Lower leg skin (tissue), 4 donors: ENCODE data around the gene DTX3. TPM values are rescaled to one million over a fixed set of nuclear protein-coding genes. Genes with fewer than 3 reads are reported as not detected.
"Not testable (repeated sequence)": the region's sequence is repeated elsewhere in the genome, so short reads cannot be mapped to it uniquely, and the experiment has no call there.

Experiments used
- DNase-seq, 2 donors: peaks; one replicate each; pipeline ENCODE4 v3.0.0-alpha.2; 2019; ENCODE audit warnings: low spot score in 2 of 2
- H3K4me3 ChIP-seq: fragments of 200-600 bp; sonication (generic); 2 replicates; pipeline ENCODE4 v1.5.1; 2017; ENCODE audit warnings: mild to moderate bottlenecking, low read depth; ENCODE audit not compliant: poor library complexity, severe bottlenecking
- CTCF ChIP-seq, 3 donors: fragments of 450-650 bp; IDR thresholded peaks; one replicate each; pipeline ENCODE4 v1.5.1; 2016; ENCODE audit warnings: antibody characterized with exemption in 3 of 3, mild to moderate bottlenecking in 3 of 3, moderate library complexity in 2 of 3
- POLR2A ChIP-seq, 2 donors: fragments of 450-650 bp; IDR thresholded peaks; one replicate each; pipeline ENCODE4 v1.6.1; 2016 to 2017; ENCODE audit warnings: antibody characterized with exemption in 2 of 2, mild to moderate bottlenecking in 1 of 2, moderate library complexity in 1 of 2
- WGBS, 2 donors: methylation state at CpG; one replicate each; pipeline ENCODE4 v1.1.5; 2018; 5-methylcytosine and 5-hydroxymethylcytosine counted together
- intact Hi-C: fragments of 100-400 bp; cut with DNase I; formaldehyde crosslinking; loops from one replicate; pipeline ENCODE4 v1.15.0; 2023; ENCODE audit warnings: low total_unique reads
- total RNA-seq, 4 donors: library from RNA; depleted of rRNA; stranded (reverse); fragments of >200 nt; gene quantifications; one replicate each; pipeline ENCODE4 v1.1.0, GENCODE V29; 2016

The DTX3 gene
- total RNA-seq, 4 donors from 2014 or later, result 6.1 to 17.4 (median 11.4) TPM

- TF ChIP-seq POLR2A (IDR thresholded peaks at IDR 0.05) (no peak), CTCF (IDR thresholded peaks at IDR 0.05) (no peak)
- no peak for DNase-seq
- intact Hi-C loops, result no loop called here
- 57 to 69% methylated on average over 3 of the region's 3 CpGs for WGBS, 2 donors
- no peak overlapping the region for H3K4me3 ChIP-seq
Observed at GRCh38 chr12:57654042-57654441, 49.4 kb downstream of the DTX3 start.

- intact Hi-C loops, result no loop called here
- no peak for DNase-seq
- no peak overlapping the region for H3K4me3 ChIP-seq
- 81 to 83% methylated on average over 14 to 23 of the region's 23 CpGs for WGBS, 2 donors
- no peak for TF ChIP-seq POLR2A (IDR thresholded peaks at IDR 0.05)
- TF ChIP-seq CTCF (IDR thresholded peaks at IDR 0.05), result no peak
Observed at GRCh38 chr12:57655541-57656240, 51.1 kb downstream of the DTX3 start.

GRCh38 chr12:57656408-57656807 is 51.8 kb downstream of the DTX3 start:
- intact Hi-C loops, H3K4me3 ChIP-seq, DNase-seq: not testable (repeated sequence)
- WGBS, 2 donors, result 74% methylated on average over 4 of the region's 4 CpGs

GRCh38 chr12:57657744-57658143 is 53.1 kb downstream of the DTX3 start:
- intact Hi-C loops, result no loop called here
- TF ChIP-seq CTCF (IDR thresholded peaks at IDR 0.05) (no peak), POLR2A (IDR thresholded peaks at IDR 0.05) (no peak)
- no peak overlapping the region for H3K4me3 ChIP-seq
- DNase-seq, result no peak
- whole genome bisulfite sequencing, 2 donors, result 28 to 50% methylated on average over 3 of the region's 3 CpGs

- no peak for TF ChIP-seq CTCF (IDR thresholded peaks at IDR 0.05)
- WGBS, 2 donors, result 63% methylated on average over 3 of the region's 3 CpGs
- no peak overlapping the region for H3K4me3 ChIP-seq
- no peak for DNase-seq
- intact Hi-C loops, result no loop called here
Observed at GRCh38 chr12:57658890-57659289, 54.3 kb downstream of the DTX3 start.

Other genes starting within 250 kb of the DTX3 start
- 10 to 100 TPM; 37.2 to 64.6 (median 54.3) TPM for gene R3HDM2, start 173.8 kb upstream of the DTX3 start, total RNA-seq
- not detected for gene INHBC, start 170.0 kb upstream of the DTX3 start, total RNA-seq
- gene INHBE, start 149.5 kb upstream of the DTX3 start, total RNA-seq, result not detected
- gene GLI1, start 145.0 kb upstream of the DTX3 start, total RNA-seq, result 10 to 100 TPM in 1 of 4 donors, 1 to 10 TPM in 1, under 1 TPM in 2; 0.19 to 13.4 (median 1.9) TPM
- 1 to 10 TPM; 2.3 to 6.6 (median 3.1) TPM for gene ARHGAP9, start 125.0 kb upstream of the DTX3 start, total RNA-seq
- 100 to 1,000 TPM in 1 of 4 donors, 10 to 100 TPM in 3; 37.7 to 386 (median 51.4) TPM for gene MARS1, start 116.8 kb upstream of the DTX3 start, total RNA-seq
- gene DDIT3, start 84.3 kb upstream of the DTX3 start, total RNA-seq, result 10 to 100 TPM; 27.6 to 58.2 (median 41.6) TPM
- gene MBD6, start 82.0 kb upstream of the DTX3 start, total RNA-seq, result 10 to 100 TPM; 13.8 to 50.4 (median 26.5) TPM
- 100 to 1,000 TPM; 166 to 257 (median 181) TPM for gene DCTN2, start 57.6 kb upstream of the DTX3 start, total RNA-seq
- gene KIF5A, start 54.8 kb upstream of the DTX3 start, total RNA-seq, result 1 to 10 TPM in 1 of 4 donors, under 1 TPM in 3; 0.08 to 1.2 (median 0.23) TPM
- gene PIP4K2C, start 13.6 kb upstream of the DTX3 start, total RNA-seq, result 10 to 100 TPM; 29.1 to 48.9 (median 39.1) TPM
- gene ARHGEF25, start 6.6 kb downstream of the DTX3 start, total RNA-seq, result 10 to 100 TPM in 1 of 4 donors, 1 to 10 TPM in 3; 3.8 to 10.3 (median 6.9) TPM
- gene B4GALNT1, start 28.4 kb downstream of the DTX3 start, total RNA-seq, result 1 to 10 TPM in 1 of 4 donors, under 1 TPM in 3; 0.19 to 1.7 (median 0.26) TPM
- gene OS9, start 89.3 kb downstream of the DTX3 start, total RNA-seq, result 100 to 1,000 TPM; 195 to 265 (median 205) TPM
- 1 to 10 TPM in 3 of 4 donors, under 1 TPM in 1; 0.55 to 1.6 (median 1.3) TPM for gene AGAP2, start 133.9 kb downstream of the DTX3 start, total RNA-seq
- gene TSPAN31, start 140.2 kb downstream of the DTX3 start, total RNA-seq, result 10 to 100 TPM; 44.9 to 76.4 (median 54.7) TPM
- gene CDK4, start 147.5 kb downstream of the DTX3 start, total RNA-seq, result 10 to 100 TPM; 38.5 to 77.4 (median 54.6) TPM
- 10 to 100 TPM; 10.6 to 16.6 (median 12.8) TPM for gene MARCHF9, start 150.3 kb downstream of the DTX3 start, total RNA-seq
- 1 to 10 TPM in 3 of 4 donors, under 1 TPM in 1; 0.72 to 6.4 (median 1.7) TPM for gene CYP27B1, start 162.3 kb downstream of the DTX3 start, total RNA-seq
- gene METTL1, start 167.3 kb downstream of the DTX3 start, total RNA-seq, result 10 to 100 TPM in 3 of 4 donors, 1 to 10 TPM in 1; 5.9 to 13.5 (median 11.0) TPM
- 10 to 100 TPM in 2 of 4 donors, 1 to 10 TPM in 2; 6.3 to 13.2 (median 9.9) TPM for gene EEF1AKMT3, start 167.8 kb downstream of the DTX3 start, total RNA-seq
- gene TSFM, start 178.0 kb downstream of the DTX3 start, total RNA-seq, result 10 to 100 TPM; 29.6 to 41.6 (median 34.5) TPM
- gene AVIL, start 213.9 kb downstream of the DTX3 start, total RNA-seq, result 1 to 10 TPM; 1.6 to 4.6 (median 2.8) TPM
- gene CTDSP2, start 241.9 kb downstream of the DTX3 start, total RNA-seq, result 100 to 1,000 TPM; 129 to 174 (median 169) TPM